NCI-H524 (cell line): ENCODE results near the gene ASMTL.
"Not testable (repeated sequence)": the region's sequence is repeated elsewhere in the genome, so short reads cannot be mapped to it uniquely, and the experiment has no call there.

Experiments used
- DNase-seq, 2 experiments: peaks; one replicate each; lab custom pipeline; 2025; lab: John Stamatoyannopoulos, UW

Gene ASMTL

GRCh38 chrX:1403867-1404266 lies 48.8 kb downstream of the ASMTL start:
- DNase-seq = not testable (repeated sequence)

GRCh38 chrX:1403228-1403627 lies 49.5 kb downstream of the ASMTL start:
- DNase-seq = no peak

- DNase-seq = no peak
Observed at GRCh38 chrX:1401611-1402430, 50.9 kb downstream of the ASMTL start.

GRCh38 chrX:1400742-1401471 lies 51.8 kb downstream of the ASMTL start:
- DNase-seq = no peak

GRCh38 chrX:1400049-1400448 lies 52.7 kb downstream of the ASMTL start:
- no peak for DNase-seq

GRCh38 chrX:1398431-1399340 lies 54.0 kb downstream of the ASMTL start:
- DNase-seq = no peak

- no peak for DNase-seq
Observed at GRCh38 chrX:1397441-1398270, 55.1 kb downstream of the ASMTL start.

GRCh38 chrX:1397001-1397400 lies 55.7 kb downstream of the ASMTL start:
- DNase-seq = no peak

GRCh38 chrX:1395646-1396216 lies 57.0 kb downstream of the ASMTL start:
- DNase-seq = no peak

- no peak for DNase-seq
Observed at GRCh38 chrX:1394731-1395501, 57.8 kb downstream of the ASMTL start.

- no peak for DNase-seq
Observed at GRCh38 chrX:1393871-1394615, 58.7 kb downstream of the ASMTL start.

GRCh38 chrX:1392376-1393068 lies 60.2 kb downstream of the ASMTL start:
- DNase-seq = no peak

GRCh38 chrX:1391707-1392375 lies 60.9 kb downstream of the ASMTL start, which contains the start of gene SLC25A6:
SLC25A6 (minus strand) TSS chrX:1392113; CDS start chrX:1392009, 104 bp downstream.
- no peak for DNase-seq

GRCh38 chrX:1391370-1391706 lies 61.4 kb downstream of the ASMTL start:
- no peak for DNase-seq

GRCh38 chrX:1390621-1391369 lies 61.9 kb downstream of the ASMTL start:
- no peak for DNase-seq

GRCh38 chrX:1389993-1390285 lies 62.8 kb downstream of the ASMTL start:
- DNase-seq = no peak

GRCh38 chrX:1389181-1389992 lies 63.3 kb downstream of the ASMTL start:
- DNase-seq = no peak
